Measurements from ENCODE around the gene EMP3.

GRCh38 chr19:48284896-48285295, 40.5 kb upstream of the EMP3 start:
- no peak for TF ChIP-seq POLR2A (IDR thresholded peaks at IDR 0.05)
- TF ChIP-seq CTCF (IDR thresholded peaks at IDR 0.05), result no peak
- no peak for TF ChIP-seq EP300 (IDR thresholded peaks at IDR 0.05)
